GM12878 (cell line): Measurements from ENCODE around the gene C1QTNF12.

Source experiments
- BCL3 ChIP-seq: IDR thresholded peaks from 2 replicates; pipeline ENCODE4 v1.6.1; 2011; ENCODE audit warnings: borderline replicate concordance, low read depth, mild to moderate bottlenecking, moderate library complexity, low read length; ENCODE audit not compliant: insufficient read depth, poor library complexity, severe bottlenecking
- EP300 ChIP-seq, 2 experiments: fragments of 150-350 bp in 1 of 2; IDR thresholded peaks; 2 replicates each; pipeline ENCODE4 v1.6.1; 2011 to 2012; ENCODE audit warnings: low read depth in 2 of 2, low read length in 2 of 2, borderline replicate concordance in 1 of 2, improper control_type of control experiment in 1 of 2, inconsistent platforms in 1 of 2; ENCODE audit not compliant: control insufficient read depth in 1 of 2
- HCFC1 ChIP-seq: fragments of 150-350 bp; IDR thresholded peaks from 2 replicates; pipeline ENCODE4 v1.6.1; 2014; ENCODE audit warnings: low read length
- HDAC2 ChIP-seq: fragments of 200-600 bp; sonication (generic); IDR thresholded peaks from 2 replicates; pipeline ENCODE4 v1.6.1; 2017
- NFYA ChIP-seq: IDR thresholded peaks from 2 replicates; pipeline ENCODE4 v1.6.1; 2011; ENCODE audit warnings: low read depth, mild to moderate bottlenecking, low read length, improper control_type of control experiment, borderline replicate concordance
- WRNIP1 ChIP-seq: IDR thresholded peaks from 2 replicates; pipeline ENCODE4 v1.6.1; 2011; ENCODE audit warnings: low read depth, low read length, improper control_type of control experiment, borderline replicate concordance
- ZBTB11 ChIP-seq: fragments of 450-650 bp; formaldehyde crosslinking; IDR thresholded peaks from 2 replicates; pipeline ENCODE4 v1.5.0; 2022; ENCODE audit warnings: mild to moderate bottlenecking, missing genetic modification characterization
- TF ChIP-seq, protein P1 (sequence below), 3 experiments: IDR thresholded peaks in 2 of 3; conservative IDR thresholded peaks in 1 of 3; 2 replicates each; pipeline ENCODE4 v1.5.1; 2011; ENCODE audit warnings: low read depth in 3 of 3, low read length in 3 of 3, mild to moderate bottlenecking in 3 of 3, control low read depth in 2 of 3, moderate library complexity in 2 of 3, inconsistent platforms in 1 of 3, mixed read lengths in 1 of 3; ENCODE audit not compliant: control insufficient read depth in 2 of 3, insufficient read depth in 1 of 3; ENCODE audit errors: extremely low read depth in 1 of 3

GRCh38 chr1:1219341-1219740 lies 27.2 kb downstream of the C1QTNF12 start:
- no peak for TF ChIP-seq HDAC2
- no peak for TF ChIP-seq WRNIP1
- no peak for TF ChIP-seq NFYA
- TF ChIP-seq, protein P1, sequence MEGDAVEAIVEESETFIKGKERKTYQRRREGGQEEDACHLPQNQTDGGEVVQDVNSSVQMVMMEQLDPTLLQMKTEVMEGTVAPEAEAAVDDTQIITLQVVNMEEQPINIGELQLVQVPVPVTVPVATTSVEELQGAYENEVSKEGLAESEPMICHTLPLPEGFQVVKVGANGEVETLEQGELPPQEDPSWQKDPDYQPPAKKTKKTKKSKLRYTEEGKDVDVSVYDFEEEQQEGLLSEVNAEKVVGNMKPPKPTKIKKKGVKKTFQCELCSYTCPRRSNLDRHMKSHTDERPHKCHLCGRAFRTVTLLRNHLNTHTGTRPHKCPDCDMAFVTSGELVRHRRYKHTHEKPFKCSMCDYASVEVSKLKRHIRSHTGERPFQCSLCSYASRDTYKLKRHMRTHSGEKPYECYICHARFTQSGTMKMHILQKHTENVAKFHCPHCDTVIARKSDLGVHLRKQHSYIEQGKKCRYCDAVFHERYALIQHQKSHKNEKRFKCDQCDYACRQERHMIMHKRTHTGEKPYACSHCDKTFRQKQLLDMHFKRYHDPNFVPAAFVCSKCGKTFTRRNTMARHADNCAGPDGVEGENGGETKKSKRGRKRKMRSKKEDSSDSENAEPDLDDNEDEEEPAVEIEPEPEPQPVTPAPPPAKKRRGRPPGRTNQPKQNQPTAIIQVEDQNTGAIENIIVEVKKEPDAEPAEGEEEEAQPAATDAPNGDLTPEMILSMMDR (IDR thresholded peaks at IDR 0.05 in 2 of 3, conservative IDR thresholded peaks at IDR 0.05 in 1 of 3; ENCODE audit: control insufficient read depth in 2 of 3, extremely low read depth in 1 of 3, insufficient read depth in 1 of 3, low read depth in 3 of 3, low read length in 3 of 3) = no peak
- TF ChIP-seq HCFC1 = no peak
- TF ChIP-seq EP300 (IDR thresholded peaks at IDR 0.05; ENCODE audit: borderline replicate concordance in 1 of 2, control insufficient read depth in 1 of 2, low read depth in 2 of 2, low read length in 2 of 2) = no peak
- no peak for TF ChIP-seq ZBTB11 (CRISPR knock-in tag)
- TF ChIP-seq BCL3 = no peak
